ENCODE results near the gene NDUFAF5.
A peak's percentile ranks its signal among the peaks of the same experiment; 100 is the strongest.

The NDUFAF5 gene

DNA sequence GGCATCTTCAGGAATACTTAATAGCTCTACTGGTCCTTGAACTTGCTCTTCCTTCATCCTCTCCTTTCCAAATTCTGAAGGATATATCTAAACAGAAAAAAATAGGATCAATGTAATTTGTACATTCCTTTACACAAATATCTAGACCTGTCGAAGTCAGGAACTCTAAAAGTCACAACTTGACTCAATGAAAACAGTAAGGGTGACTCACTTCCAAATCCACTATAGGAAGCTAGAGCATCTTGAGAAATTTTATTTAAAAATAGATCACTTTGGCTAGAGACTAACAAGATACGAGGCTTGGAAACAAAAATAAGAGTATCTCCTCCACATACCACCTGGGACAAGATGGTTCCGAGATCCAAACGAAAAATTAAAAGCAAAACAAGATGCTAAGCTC is 12.3 kb upstream of the NDUFAF5 start:
- no peak overlapping the region for H3K4me3 ChIP-seq (ENCODE audit: low read depth, low read length)
- TF ChIP-seq, protein P1, sequence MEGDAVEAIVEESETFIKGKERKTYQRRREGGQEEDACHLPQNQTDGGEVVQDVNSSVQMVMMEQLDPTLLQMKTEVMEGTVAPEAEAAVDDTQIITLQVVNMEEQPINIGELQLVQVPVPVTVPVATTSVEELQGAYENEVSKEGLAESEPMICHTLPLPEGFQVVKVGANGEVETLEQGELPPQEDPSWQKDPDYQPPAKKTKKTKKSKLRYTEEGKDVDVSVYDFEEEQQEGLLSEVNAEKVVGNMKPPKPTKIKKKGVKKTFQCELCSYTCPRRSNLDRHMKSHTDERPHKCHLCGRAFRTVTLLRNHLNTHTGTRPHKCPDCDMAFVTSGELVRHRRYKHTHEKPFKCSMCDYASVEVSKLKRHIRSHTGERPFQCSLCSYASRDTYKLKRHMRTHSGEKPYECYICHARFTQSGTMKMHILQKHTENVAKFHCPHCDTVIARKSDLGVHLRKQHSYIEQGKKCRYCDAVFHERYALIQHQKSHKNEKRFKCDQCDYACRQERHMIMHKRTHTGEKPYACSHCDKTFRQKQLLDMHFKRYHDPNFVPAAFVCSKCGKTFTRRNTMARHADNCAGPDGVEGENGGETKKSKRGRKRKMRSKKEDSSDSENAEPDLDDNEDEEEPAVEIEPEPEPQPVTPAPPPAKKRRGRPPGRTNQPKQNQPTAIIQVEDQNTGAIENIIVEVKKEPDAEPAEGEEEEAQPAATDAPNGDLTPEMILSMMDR (IDR thresholded peaks at IDR 0.05; ENCODE audit: low read depth, low read length, missing control alignments), result no peak
- in situ Hi-C loops (cut with HindIII; ENCODE audit: low sequenced_read_pairs), result no loop called here
- no peak for DNase-seq (ENCODE audit: low read depth)

DNA sequence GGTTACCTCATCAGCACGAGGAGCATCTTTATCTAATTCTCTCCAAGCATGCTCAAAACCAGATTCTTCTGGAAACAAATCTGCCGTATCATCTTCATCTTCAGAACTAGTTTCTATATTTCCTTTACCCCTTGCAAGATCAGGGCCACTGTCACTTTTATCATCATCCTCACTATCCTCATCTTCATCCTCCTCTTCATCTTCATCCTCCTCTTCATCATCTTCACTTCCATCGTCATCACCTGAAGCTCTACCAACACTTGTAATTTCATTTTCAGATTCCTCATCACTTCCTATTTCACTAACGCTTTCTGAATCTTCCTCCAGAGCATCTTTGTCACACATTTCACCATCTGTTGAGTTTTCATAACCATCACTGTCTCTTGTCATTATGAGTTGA is 9.0 kb upstream of the NDUFAF5 start:
- TF ChIP-seq, protein P1 (IDR thresholded peaks at IDR 0.05; ENCODE audit: low read depth, low read length, missing control alignments), result no peak
- in situ Hi-C loops (cut with HindIII; ENCODE audit: low sequenced_read_pairs), result no loop called here
- no peak overlapping the region for H3K4me3 ChIP-seq (ENCODE audit: low read depth, low read length)
- no peak for DNase-seq (ENCODE audit: low read depth)

DNA sequence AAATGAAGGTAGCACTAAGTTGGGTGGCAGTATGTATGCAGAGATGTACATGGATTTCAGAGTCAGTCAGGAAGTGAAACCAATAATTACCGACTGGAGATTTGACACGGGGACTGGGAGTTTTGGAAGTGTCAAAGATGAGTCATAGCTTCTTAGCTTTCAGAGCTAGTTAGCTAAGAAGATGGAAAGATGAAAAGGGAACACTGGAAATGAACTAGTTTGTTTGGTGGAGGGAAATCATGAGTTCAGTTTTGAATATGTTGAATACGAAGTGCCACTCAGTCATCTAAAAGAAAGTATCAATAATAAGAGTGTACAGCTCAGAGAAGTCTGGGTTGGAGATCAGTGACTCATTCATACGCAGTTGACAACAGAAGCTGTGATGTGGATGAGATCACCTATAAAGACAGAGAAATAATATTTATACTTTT is 7.6 kb upstream of the NDUFAF5 start:
- DNase-seq (ENCODE audit: low read depth), result no peak
- TF ChIP-seq, protein P1 (IDR thresholded peaks at IDR 0.05; ENCODE audit: low read depth, low read length, missing control alignments), result no peak
- no peak overlapping the region for H3K4me3 ChIP-seq (ENCODE audit: low read depth, low read length)
- in situ Hi-C loops (cut with HindIII; ENCODE audit: low sequenced_read_pairs), result no loop called here

DNA sequence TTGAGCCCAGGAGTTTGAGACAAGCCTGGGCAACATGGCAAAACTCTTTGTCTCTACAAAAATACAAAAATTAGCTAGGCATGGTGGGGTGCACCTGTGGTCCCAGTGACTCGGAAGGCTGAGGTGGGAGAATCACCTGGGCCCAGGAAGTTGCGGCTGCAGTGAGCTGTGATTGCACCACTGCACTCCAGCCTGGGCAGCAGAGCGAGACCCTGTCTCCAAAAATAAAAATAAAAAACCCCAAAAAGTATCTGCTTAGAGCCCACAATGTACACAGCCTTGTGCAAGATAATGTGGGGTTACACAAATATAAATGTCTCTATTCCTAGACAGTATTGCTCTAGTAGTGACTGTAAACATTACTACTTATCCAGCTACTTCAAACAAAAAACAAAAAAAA is 6.0 kb upstream of the NDUFAF5 start:
- in situ Hi-C loops (cut with HindIII; ENCODE audit: low sequenced_read_pairs), result no loop called here
- TF ChIP-seq, protein P1 (IDR thresholded peaks at IDR 0.05; ENCODE audit: low read depth, low read length, missing control alignments), result no peak
- no peak for DNase-seq (ENCODE audit: low read depth)
- H3K4me3 ChIP-seq (ENCODE audit: low read depth, low read length), result no peak overlapping the region

DNA sequence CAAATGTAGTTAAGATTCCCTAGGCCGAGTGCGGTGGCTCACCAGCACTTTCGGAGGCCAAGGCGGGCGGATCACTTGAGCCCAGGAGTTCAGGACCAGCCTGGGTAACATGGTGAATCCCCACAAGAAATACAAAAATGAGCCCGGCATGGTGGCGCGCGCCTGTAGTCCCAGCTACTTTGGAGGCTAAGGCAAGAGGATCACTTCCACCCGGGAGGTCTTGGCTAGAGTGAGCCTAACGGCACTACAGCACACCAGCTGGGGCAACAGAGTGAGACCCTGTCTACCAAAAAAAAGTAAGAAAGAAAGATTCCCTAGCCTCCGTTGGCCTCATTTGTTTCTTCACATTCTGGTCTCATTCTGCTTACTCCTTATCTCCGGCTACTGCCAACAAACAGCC is 1.3 kb upstream of the NDUFAF5 start:
- TF ChIP-seq, protein P1 (IDR thresholded peaks at IDR 0.05; ENCODE audit: low read depth, low read length, missing control alignments), result no peak
- in situ Hi-C loops (cut with HindIII; ENCODE audit: low sequenced_read_pairs), result no loop called here

DNA sequence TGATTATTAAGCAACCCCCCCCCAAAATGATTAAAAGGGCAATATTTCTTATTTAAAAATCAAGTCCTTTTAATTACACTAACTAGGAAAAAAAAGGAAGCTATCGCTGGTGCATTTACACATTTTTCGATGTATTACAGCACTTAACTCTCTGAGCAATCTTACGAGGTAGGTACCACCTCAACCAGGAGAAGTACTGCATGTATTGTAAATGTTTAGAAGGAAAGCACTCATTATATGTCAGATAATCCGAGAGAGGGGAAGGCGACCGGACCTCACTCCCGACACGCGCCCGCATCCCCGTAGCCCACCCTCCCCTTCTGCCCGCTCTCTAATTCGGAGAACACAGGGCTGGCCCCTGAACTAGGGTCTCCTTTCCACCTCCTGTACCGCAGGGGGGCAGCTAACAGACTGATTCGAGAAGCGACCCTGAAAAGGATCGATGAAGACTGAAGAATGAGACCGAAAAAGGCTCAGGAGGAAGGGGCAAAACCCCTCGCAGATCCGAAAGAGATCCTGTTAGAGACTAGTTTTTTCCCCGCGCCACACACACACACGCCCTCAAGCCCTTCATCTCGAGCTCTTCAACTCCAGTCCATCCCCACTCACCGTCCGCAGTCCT is 446 bp upstream of the NDUFAF5 start:
- in situ Hi-C loops (cut with HindIII; ENCODE audit: low sequenced_read_pairs), result no loop called here
- DNase-seq (ENCODE audit: low read depth), result no peak
- H3K4me3 ChIP-seq (ENCODE audit: low read depth, low read length), result peak overlapping the region; percentile 91
- TF ChIP-seq, protein P1 (IDR thresholded peaks at IDR 0.05; ENCODE audit: low read depth, low read length, missing control alignments), result no peak

More for the DNA sequence above, 1.3 kb upstream of the NDUFAF5 start:
- H3K4me3 ChIP-seq (ENCODE audit: low read depth, low read length), result peak overlapping the region; percentile 91
- no peak for DNase-seq (ENCODE audit: low read depth)

Data from astrocyte of the cerebellum (primary cell).